KMS-11 (cell line): ENCODE measurements around the gene TCF7L2.

ENCODE experiments used
- H2AFZ ChIP-seq: fragments of 200-600 bp; sonication (generic); 2 replicates; pipeline ENCODE4 v1.6.1; 2016; ENCODE audit warnings: antibody characterized with exemption, mixed run types, low read depth
- H3K27ac ChIP-seq: fragments of 200-600 bp; sonication (generic); 2 replicates; pipeline ENCODE4 v1.6.1; 2016; ENCODE audit warnings: mild to moderate bottlenecking, mixed run types
- H3K27me3 ChIP-seq: fragments of 200-600 bp; sonication (generic); 2 replicates; pipeline ENCODE4 v1.6.1; 2017; ENCODE audit warnings: mild to moderate bottlenecking, low read depth, mixed run types, moderate library complexity; ENCODE audit not compliant: insufficient read depth
- H3K36me3 ChIP-seq: fragments of 200-600 bp; sonication (generic); 2 replicates; pipeline ENCODE4 v1.6.1; 2017; ENCODE audit warnings: mild to moderate bottlenecking, mixed run types; ENCODE audit not compliant: insufficient read depth
- H3K4me1 ChIP-seq: fragments of 200-600 bp; sonication (generic); 2 replicates; pipeline ENCODE4 v1.6.1; 2016; ENCODE audit warnings: mild to moderate bottlenecking, low read depth, mixed run types; ENCODE audit not compliant: poor library complexity, severe bottlenecking
- H3K4me2 ChIP-seq: fragments of 200-600 bp; sonication (generic); 2 replicates; pipeline ENCODE4 v1.7.0; 2016; ENCODE audit warnings: mild to moderate bottlenecking, mixed run types
- H3K4me3 ChIP-seq: fragments of 200-600 bp; sonication (generic); IDR thresholded peaks from 2 replicates; pipeline ENCODE4 v1.6.1; 2017; ENCODE audit warnings: low read depth, low read length, mixed read lengths; ENCODE audit not compliant: insufficient read depth
- H3K79me2 ChIP-seq: fragments of 200-600 bp; sonication (generic); 2 replicates; pipeline ENCODE4 v1.6.1; 2016; ENCODE audit warnings: low read depth, mixed run types; ENCODE audit not compliant: insufficient read depth
- H3K9ac ChIP-seq: fragments of 200-600 bp; sonication (generic); 2 replicates; pipeline ENCODE4 v1.6.1; 2016; ENCODE audit warnings: mild to moderate bottlenecking, mixed run types
- H4K20me1 ChIP-seq: fragments of 200-600 bp; sonication (generic); 2 replicates; pipeline ENCODE4 v1.6.1; 2016; ENCODE audit warnings: mild to moderate bottlenecking, mixed run types; ENCODE audit not compliant: insufficient read depth
- CTCF ChIP-seq: fragments of 200-600 bp; sonication (generic); conservative IDR thresholded peaks from 2 replicates; pipeline ENCODE4 v1.6.1; 2017; ENCODE audit warnings: low read depth, mild to moderate bottlenecking, antibody characterized with exemption, low read length, moderate library complexity, mixed read lengths

TCF7L2 gene

GRCh38 chr10:113182154-113182553 is 232.1 kb downstream of the TCF7L2 start:
- Histone ChIP-seq H3K9ac (no peak overlapping the region), H4K20me1 (no peaks in the 10 kb centered on the region), H3K4me1 (no peaks in the 10 kb centered on the region), H3K27ac (no peak overlapping the region), H2AFZ (no peak overlapping the region), H3K36me3 (no peaks in the 10 kb centered on the region), H3K4me3 (no peak overlapping the region), H3K79me2 (no peaks in the 10 kb centered on the region), H3K27me3 (no peaks in the 10 kb centered on the region), H3K4me2 (no peak overlapping the region)
- TF ChIP-seq CTCF: no peak

GRCh38 chr10:113183573-113183972 is 233.5 kb downstream of the TCF7L2 start:
- no peak overlapping the region for H3K4me3 ChIP-seq
- no peaks in the 10 kb centered on the region for H3K79me2 ChIP-seq
- no peak overlapping the region for H3K9ac ChIP-seq
- H3K27me3 ChIP-seq: no peaks in the 10 kb centered on the region
- no peak overlapping the region for H3K4me2 ChIP-seq
- no peaks in the 10 kb centered on the region for H3K4me1 ChIP-seq
- H3K36me3 ChIP-seq: no peaks in the 10 kb centered on the region
- no peak overlapping the region for H3K27ac ChIP-seq
- TF ChIP-seq CTCF: no peak
- no peak overlapping the region for H2AFZ ChIP-seq
- H4K20me1 ChIP-seq: no peaks in the 10 kb centered on the region

- TF ChIP-seq CTCF: no peak
- no peak overlapping the region for H3K4me2 ChIP-seq
- H3K27me3 ChIP-seq: no peaks in the 10 kb centered on the region
- no peaks in the 10 kb centered on the region for H3K36me3 ChIP-seq
- H3K9ac ChIP-seq: no peak overlapping the region
- no peak overlapping the region for H3K27ac ChIP-seq
- no peaks in the 10 kb centered on the region for H4K20me1 ChIP-seq
- no peaks in the 10 kb centered on the region for H3K79me2 ChIP-seq
- H3K4me3 ChIP-seq: no peak overlapping the region
- no peak overlapping the region for H2AFZ ChIP-seq
- H3K4me1 ChIP-seq: no peaks in the 10 kb centered on the region
These were observed 237.2 kb downstream of the TCF7L2 start for GRCh38 chr10:113187063-113187777.

- Histone ChIP-seq H3K4me2 (no peak overlapping the region), H2AFZ (no peak overlapping the region), H3K27me3 (no peaks in the 10 kb centered on the region), H3K9ac (no peak overlapping the region), H4K20me1 (no peaks in the 10 kb centered on the region), H3K4me3 (no peak overlapping the region), H3K4me1 (no peaks in the 10 kb centered on the region), H3K27ac (no peak overlapping the region), H3K79me2 (no peaks in the 10 kb centered on the region), H3K36me3 (no peaks in the 10 kb centered on the region)
- TF ChIP-seq CTCF: no peak
These were observed 249.4 kb downstream of the TCF7L2 start for GRCh38 chr10:113199459-113199858.
